NCI-H1694 treated with DMSO at 0.1 percent for 48 hours (cell line): ENCODE measurements around the gene CACUL1.
"Not testable (repeated sequence)": the region's sequence is repeated elsewhere in the genome, so short reads cannot be mapped to it uniquely, and the experiment has no call there.

ENCODE experiments used
- DNase-seq: peaks from one replicate; lab custom pipeline; 2025; lab: John Stamatoyannopoulos, UW

CACUL1 gene

GRCh38 chr10:118687472-118687871, 67.3 kb downstream of the CACUL1 start:
- no peak for DNase-seq

DNA sequence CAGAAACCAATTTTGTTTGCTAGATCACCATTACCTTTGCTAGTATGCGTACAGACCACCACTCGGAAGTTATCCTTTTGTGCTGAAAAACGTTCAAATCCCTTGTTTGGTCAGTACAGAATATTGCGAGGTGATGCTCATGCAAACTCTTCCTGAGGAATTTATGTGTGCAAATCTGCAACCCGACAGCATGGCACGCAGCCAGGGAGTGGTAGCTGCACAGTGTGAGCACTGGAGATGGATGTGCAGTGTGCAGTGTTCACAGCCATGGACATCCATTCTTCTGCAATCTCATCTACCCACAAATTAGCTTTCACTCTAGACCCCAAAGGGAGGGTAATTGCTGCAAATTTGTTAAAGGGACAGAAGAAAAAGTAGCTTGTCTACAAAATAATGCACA, 72.2 kb downstream of the CACUL1 start:
- no peak for DNase-seq

DNA sequence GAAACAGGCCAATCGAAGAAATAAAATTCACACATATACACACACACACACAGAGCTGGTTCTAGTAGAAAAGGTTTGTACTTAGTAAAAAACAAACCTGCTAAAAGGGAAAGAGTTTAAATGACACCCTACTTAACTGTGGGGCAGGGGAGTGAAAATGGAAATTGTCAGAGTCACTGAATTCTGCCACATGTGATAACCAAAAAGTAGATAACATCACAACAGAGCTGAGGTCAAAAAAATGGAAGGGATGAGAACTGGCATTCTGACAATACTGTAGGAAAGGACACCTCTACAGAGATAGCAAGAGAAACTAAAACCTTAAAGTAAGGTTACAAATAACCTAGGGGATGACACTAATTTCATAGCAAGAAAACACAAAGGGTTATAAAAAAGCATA, 74.6 kb downstream of the CACUL1 start:
- DNase-seq = no peak

DNA sequence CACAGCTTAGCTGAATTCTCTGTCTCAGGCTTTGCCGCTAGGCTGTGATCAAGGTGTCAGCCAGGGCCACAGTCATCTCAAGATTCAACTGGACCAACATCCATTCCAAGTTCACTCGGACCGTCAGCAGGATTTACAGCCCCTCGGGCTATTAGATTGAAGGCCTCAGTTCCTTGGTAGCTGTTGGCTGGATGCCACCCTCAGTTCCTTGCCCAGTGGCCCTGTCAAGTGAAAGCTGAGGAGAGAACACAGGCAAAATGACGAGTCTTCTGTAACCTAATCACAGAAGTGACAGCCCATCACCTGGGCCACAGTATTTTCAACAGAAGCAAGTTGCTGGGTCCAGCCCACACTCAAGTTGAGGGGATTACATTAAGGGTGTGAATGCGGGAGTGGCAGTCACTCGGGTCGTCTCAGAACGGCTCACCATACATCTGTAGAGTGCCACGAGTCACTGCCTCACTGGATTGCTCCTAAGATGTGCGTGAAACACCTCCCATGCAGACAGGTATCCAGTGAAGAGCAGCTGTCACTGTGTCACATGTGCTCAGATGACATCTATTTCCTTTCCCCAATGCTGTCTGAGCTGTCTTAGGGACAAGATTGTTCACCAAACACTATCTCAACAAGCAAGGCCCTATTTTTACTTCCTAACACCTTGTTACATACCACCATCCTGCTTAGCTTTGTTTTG, 80.4 kb downstream of the CACUL1 start:
- DNase-seq = no peak

DNA sequence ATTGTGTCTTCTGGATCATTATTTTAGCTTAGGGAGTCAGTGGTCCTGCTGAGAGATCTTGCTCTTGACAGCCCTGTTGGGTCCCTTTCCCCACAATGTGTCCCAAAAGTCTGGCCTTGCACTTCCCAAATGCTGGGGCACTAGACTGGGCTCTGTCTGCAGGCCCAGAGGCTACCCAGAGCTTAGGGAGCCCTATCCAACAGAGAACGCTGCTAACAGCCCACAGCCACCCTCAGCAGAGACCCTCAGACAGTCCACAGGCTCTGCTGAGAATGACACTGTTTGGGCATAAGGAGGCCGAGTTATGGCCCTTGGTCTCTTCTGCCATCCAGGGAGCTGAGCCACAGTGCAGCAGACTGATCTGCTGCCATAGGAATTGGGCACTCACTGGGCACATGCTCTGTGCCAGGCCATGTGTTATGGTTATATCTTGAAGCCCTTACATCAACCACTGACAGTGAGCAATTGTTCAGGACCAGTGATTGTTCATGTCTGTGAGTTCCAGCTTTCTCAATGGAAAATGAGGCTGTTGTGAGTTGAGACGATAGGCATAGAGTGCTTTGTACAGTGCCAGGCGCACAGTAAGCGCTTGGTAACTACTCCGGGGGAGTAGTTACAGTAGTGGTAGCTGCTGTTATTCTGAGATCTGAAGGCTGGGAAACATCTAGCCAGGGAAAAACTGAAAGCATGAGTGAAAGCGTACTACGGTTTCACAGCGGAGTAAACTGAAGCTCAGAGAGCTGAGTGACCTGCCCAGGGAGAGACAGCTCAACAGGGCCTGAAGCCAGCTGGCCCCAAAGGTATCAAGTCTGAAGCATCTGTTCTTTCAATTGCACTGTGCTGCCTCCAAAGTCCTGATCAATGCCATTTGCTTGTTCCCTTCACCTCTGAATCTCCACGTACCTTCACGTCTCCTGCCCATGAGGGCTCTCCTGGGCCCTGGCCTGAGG, 81.7 kb downstream of the CACUL1 start:
- no peak for DNase-seq

GRCh38 chr10:118672153-118672552, 82.6 kb downstream of the CACUL1 start:
- DNase-seq = no peak

- DNase-seq = not testable (repeated sequence)
Observed at GRCh38 chr10:118671221-118671620, 83.5 kb downstream of the CACUL1 start.

- DNase-seq = no peak
Observed at GRCh38 chr10:118670472-118671124, 84.2 kb downstream of the CACUL1 start.

- DNase-seq = no peak
Observed at GRCh38 chr10:118669835-118670234, 84.9 kb downstream of the CACUL1 start.

DNA sequence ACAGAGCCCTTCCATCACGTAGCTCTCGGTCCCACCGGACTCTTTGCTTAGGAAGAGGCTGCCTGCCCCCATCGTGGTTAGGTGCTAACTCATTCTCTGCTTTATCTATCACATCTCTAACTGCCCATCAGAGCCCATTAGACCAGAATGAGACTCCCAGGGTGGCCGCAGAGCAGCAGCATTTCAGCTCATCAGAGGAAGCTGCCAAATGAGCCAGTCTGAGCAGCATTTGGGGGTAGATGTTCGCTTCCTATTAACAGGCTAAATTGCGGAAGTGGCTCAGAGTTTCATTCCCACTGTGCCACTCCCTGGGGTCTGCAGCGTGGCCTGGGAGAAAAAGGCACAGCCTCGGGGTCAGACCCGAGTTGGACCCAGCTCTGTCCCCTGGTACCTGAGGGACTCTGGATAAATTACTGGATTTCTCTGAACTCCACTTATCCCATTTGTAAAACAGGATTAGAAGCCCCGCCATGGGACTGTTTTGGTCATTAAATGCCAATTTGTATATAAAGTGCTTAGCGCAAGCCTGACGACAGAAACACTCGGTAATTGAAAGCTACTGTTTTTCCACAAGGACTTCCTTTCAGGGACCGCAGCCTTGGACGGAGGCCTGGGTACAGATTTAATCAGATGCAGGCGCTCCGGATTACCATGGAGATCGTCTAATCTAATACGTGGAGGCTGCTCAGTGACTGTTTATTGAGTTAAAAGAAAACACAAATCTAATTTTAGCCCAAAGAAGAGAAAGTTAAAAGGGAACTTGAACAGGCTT, 85.6 kb downstream of the CACUL1 start:
- no peak for DNase-seq

GRCh38 chr10:118668228-118668952, 86.4 kb downstream of the CACUL1 start:
- DNase-seq = no peak

- DNase-seq = no peak
Observed at GRCh38 chr10:118667732-118668131, 87.0 kb downstream of the CACUL1 start.

- no peak for DNase-seq
Observed at GRCh38 chr10:118666350-118666749, 88.4 kb downstream of the CACUL1 start.

DNA sequence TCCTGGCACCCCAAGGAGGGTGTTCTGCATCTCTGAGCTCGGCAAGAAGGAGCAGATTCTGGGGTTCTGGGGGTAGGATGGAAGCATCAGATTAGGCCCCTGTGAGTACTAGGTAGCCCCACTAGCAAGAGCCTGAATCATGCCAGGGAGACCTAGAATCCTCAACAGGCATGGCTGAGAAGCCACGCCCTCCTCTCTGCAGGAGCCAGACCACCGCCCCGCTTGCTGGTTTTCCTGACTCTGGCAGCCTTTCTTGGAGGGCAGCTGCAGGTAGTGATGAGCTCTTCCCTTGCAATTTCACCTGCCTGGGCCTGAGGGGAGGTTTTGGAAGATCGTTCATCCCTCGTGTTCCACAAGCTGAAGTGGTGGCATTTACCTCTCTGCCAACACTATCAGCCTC, 90.4 kb downstream of the CACUL1 start:
- DNase-seq = no peak

DNA sequence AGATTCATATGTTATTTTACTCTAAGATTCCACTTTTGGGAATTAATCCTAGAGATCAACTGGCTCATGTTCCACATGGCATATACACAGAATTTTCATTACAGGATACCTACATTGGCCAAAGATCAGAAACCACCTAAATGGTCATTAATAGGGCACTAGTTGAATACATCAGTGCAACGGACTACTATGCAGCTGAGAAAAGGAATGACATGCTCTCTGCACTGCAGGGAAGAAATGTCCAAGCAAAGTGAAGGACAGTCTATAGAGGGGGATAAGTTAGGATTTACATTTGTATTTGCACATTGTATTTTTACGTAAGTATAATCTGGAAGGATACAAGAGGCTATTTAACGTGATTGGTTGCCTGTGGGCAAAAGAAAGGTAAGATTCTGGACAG, 91.6 kb downstream of the CACUL1 start:
- no peak for DNase-seq

DNA sequence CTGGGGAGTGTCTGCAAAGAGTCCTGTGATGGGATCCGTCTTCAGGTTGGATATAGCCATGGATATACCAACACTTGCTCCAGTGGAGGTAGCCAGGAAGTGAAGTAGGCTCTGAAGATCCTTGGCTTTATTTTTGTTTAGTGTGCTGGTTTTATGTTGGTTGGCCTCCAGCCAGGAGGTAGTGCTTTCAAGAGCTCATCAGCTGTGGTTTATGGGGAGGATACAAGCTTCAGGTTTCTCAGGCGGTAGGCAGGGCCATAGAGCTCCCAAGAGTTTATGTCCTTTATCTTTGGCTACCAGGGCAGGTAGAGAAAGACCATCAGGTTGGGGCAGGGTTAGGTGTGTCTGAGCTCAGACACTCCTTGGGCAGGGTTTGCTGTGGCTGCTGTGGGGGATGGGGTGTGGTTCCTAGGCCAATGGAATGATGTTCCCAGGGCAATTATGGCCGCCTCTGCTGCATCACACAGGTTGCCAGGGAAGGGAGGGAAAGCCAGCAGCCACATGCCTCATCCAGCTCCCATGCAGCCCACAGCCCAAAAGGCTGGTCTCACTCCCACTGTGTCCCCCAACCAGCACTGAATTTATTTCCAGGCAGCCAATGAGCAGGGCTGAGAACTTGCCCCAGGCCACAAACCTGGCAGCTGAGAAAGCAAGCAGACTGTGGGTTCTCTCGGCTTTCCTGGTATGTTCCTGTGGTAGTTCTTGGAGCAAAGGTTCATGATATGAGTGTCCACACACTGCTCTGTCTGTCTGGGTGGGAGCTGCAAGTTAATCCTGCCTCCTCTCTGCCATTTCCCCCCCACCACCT, 92.3 kb downstream of the CACUL1 start:
- no peak for DNase-seq

DNA sequence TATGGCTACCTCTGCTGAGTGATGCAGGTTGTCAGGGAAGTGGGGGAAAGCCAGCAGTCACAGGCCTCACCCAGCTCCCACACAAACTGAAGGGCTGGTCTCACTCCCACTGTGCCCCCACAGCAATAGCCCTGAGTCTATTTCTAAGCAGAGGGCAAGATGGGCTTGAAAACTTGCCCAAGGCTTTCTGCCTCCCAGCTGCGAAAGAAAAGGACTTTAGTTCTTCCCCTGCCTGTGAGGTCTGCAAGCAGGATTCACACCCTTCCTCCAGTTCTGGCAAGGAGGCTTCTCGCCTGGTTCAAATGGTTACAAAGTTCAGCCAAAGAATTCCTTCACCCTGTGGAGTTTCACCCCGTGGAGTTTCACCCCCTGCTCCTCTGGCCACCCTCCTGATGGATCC, 96.0 kb downstream of the CACUL1 start:
- no peak for DNase-seq

GRCh38 chr10:118658168-118658567, 96.6 kb downstream of the CACUL1 start:
- DNase-seq = not testable (repeated sequence)

DNA sequence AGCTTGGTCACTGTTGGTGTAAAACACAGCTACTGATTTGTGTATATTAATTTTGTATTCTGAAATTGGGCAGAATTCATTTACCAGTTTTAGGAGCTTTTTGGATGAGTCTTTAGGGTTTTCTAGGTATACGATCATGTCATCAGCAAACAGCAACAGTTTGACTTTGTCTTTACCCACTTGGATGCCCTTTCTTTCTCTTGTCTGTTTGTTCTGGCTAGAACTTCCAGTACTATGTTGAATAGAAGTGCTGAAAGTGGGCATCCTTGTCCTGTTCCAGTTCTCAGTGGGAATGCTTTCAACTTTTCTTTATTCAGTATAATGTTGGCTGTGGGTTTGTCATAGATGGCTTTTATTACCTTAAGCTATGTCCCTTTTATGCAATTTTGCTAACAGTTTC, 109.5 kb downstream of the CACUL1 start:
- not testable (repeated sequence) for DNase-seq

DNA sequence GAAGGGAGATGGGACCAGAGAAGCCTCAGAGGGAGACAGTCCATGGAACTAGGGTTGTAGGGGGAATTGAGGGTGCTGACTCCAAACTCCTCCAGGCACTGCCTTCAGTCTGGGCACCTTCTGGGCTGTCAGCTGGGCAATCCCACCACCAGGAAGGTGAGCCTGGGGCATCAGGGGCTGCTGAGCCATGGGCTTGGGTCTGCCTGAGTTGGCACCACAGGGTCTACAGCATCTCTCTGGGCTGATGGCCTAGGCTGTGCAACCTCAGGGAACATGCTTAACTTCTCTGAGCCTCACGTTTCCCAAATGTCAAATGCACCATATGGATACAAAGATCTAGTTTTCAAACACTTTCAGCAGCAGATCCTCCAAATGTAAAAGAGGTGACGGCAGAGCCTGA, 112.5 kb downstream of the CACUL1 start:
- DNase-seq = no peak
